HG02943 (cell line): Measurements from ENCODE around the gene GLB1L3.
"Not testable (repeated sequence)": the region's sequence is repeated elsewhere in the genome, so short reads cannot be mapped to it uniquely, and the experiment has no call there.

Experiments used
- ATAC-seq: cut with Tn5 transposase; IDR thresholded peaks from one replicate; pipeline ENCODE4 v1.9.1; 2021; ENCODE audit warnings: mild to moderate bottlenecking, low read depth, moderate library complexity; ENCODE audit not compliant: unreplicated experiment

GLB1L3 gene

DNA sequence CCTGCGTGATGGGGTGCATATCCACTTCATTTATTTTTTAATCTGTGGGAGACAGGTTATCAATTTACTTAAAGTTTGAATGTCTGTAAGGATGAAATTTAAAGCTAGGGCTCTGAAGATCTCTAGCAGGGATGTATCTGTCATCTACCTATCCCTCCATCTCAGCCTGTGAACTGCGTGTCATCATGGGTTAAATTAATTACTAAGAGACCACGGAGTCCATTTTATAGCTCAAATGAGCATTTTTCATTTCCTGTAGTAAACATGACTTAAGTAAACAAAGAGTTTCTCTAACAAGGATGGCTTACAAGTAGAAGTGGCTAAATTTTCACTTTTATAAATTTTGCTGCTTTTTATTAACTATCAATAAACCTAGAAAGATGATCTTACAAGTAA, 2.9 kb upstream of the GLB1L3 start:
- no peak for ATAC-seq

DNA sequence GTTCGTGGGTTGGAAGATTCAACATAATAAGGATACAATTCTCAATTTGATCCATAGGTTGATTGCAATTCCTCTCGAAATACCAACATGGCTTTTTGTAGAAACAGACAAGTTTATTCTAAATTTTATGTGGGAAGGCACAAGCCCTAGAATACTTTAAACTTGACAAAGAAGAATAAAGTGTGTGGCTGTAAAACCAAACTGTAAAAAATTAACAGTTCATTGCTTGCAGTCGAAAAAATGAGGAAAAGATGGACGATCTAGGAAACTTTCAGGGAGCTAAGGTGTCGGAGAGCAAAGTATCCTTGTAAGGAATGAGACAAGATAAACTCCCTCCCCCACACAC, 1.0 kb upstream of the GLB1L3 start:
- no peak for ATAC-seq

GRCh38 chr11:134276396-134277182, 410 bp downstream of the GLB1L3 start:
- ATAC-seq = no peak

DNA sequence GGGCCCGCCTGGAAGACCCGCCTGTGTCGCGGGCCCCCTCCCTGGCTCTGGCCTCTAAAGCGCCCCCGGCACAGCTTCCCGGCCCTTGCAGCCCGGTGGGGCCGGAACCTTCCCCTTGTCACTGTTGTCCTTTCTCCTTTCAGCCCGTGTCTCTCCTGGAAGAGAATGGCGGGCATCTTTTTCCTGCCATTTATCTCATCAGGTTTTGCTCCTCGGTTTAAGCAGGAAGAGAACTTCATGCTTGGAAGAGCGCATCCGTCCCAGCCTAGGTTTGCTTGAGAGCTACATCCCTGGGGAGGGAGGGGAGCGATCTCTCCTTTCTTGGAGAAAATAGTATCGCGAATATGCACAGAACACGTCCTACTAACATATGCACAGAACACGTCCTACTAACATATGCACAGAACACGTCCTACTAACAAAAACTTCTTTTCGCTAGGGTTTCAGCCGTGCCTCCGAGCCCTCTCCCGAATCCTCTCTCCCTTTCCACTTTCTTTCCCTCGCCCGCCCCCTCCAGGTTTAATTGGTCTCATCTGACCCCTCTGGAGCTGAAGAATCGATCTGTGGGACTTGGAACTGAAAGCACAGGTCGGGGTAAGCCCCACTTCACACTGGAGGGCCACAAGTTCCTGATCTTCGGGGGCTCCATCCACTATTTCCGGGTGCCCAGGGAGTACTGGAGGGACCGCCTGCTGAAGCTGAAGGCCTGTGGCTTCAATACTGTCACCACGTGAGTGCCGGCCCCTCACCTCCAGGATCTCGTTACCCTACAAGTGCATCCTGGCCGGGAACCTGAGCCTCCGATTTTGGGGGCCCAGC, 1.2 kb downstream of the GLB1L3 start:
- no peak for ATAC-seq

GRCh38 chr11:134278356-134278755, 2.2 kb downstream of the GLB1L3 start:
- ATAC-seq = no peak

DNA sequence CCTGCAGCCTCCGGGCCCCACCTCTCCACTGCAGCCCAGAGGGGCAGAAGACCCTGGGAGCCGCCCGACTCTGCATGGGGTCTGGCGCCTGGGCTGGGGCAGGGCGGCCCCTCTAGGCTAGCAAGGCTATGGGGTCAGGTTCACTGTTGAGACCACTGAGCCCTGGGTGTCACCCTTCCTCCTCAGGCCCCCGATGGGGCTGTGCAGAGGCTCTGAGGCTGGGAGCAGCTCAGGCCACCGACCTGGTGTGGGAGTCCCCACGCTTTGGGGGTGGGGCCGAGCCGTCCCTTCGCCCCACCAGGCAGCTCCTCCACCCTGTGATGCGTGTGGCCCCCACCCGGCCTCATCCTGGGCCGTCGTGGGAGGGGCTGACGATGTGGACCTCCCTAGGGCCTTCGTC, 5.5 kb downstream of the GLB1L3 start:
- ATAC-seq = not testable (repeated sequence)

- ATAC-seq = no peak
These were observed 6.2 kb downstream of the GLB1L3 start for GRCh38 chr11:134282121-134283045.

DNA sequence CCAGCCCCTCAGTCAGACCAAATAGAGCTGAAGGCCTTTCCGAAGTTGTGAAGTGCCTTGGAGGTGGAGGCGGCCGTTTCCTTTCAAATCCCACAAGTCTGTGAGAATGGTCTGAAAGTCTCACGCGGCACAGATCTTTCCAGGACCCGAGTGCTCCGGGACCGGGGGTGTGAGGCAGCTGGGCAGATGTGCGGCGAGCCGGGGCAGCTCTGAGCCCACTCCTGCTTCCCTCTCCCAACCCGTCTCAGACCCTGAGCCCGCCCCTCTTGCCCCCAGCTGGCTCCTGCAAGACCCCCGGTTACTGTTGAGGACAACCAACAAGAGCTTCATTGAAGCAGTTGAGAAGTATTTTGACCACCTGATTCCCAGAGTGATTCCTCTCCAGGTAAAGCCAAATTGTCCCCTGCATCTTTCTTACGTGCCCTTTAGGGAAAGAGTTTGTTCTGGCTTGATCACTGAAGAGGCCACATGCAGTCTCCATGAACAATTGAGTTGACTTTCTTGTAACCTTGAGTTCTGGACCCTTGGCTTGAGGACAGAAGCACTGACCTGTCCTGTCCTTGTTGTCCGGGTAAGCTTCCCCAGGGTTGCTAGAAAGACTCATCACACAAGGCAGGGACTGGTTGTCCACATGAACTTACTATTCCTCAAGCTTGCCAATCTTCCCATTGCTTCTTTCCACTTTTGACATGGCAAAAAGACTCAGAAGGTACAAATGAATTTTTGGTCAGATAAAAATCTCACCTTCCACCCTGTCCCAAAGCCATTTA, 7.5 kb downstream of the GLB1L3 start:
- ATAC-seq = no peak

GRCh38 chr11:134284349-134284748, 8.2 kb downstream of the GLB1L3 start:
- not testable (repeated sequence) for ATAC-seq

DNA sequence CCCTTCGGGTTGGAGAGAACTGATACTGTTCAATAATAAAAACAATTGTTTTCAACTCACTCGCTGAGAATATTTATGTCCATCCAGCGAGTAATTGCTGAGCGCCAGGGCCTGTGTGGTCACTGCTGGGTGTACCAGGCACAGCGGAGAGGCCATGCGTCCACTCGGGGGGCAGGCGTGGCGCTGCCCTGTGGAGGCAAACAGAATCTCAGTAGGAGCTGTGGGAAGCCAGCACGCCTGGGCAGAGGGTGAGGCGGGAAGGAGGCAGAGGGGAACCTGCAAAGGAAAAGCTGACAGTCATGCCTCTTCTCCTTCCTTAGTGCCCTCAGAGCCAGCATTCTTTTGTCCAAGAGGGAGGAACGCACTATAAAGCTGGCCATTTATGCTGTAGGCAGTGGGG, 11.4 kb downstream of the GLB1L3 start:
- ATAC-seq = no peak

- ATAC-seq = no peak
These were observed 12.3 kb downstream of the GLB1L3 start for GRCh38 chr11:134288486-134288885.

- ATAC-seq = no peak
These were observed 13.0 kb downstream of the GLB1L3 start for GRCh38 chr11:134289167-134289566.

GRCh38 chr11:134289789-134290188, 13.6 kb downstream of the GLB1L3 start:
- no peak for ATAC-seq

- ATAC-seq = no peak
These were observed 14.5 kb downstream of the GLB1L3 start for GRCh38 chr11:134290646-134291045.

DNA sequence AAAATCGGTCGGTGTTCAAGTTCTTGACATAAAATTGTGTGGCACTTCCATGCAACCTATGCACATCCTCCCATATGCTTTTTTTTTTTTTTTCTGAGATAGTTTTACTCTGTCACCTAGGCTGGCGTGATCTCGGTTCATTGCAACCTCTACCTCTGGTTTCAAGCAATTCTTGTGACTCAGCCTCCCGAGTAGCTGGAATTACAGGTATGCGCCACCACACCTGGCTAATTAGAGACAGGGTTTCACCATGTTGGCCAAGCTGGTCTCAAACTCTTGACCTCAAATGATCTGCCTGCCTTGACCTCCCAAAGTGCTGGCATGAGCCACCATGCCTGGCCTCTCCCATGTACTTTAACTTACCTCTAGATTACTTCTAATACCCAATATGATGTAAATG, 15.0 kb downstream of the GLB1L3 start:
- ATAC-seq = no peak

DNA sequence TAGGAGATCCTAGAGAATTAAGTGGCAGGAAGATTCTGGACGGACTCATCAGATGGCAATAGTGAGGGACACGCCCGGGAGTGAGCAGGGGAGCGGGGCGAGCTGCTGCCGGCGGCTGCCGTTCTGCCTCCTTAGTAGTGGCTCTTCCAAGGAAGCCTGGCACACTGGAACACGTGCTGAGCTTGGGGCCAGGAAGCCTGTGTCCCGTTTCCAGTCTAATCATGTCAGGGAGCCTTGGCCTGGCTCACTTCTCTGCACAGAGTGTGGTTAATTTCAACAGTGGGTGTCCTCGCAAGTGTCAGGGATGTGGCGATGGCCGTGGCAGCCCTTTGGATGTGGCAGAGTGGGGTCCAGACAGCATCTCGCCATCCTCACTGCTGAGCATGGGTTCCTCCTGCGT, 16.5 kb downstream of the GLB1L3 start:
- ATAC-seq = no peak

DNA sequence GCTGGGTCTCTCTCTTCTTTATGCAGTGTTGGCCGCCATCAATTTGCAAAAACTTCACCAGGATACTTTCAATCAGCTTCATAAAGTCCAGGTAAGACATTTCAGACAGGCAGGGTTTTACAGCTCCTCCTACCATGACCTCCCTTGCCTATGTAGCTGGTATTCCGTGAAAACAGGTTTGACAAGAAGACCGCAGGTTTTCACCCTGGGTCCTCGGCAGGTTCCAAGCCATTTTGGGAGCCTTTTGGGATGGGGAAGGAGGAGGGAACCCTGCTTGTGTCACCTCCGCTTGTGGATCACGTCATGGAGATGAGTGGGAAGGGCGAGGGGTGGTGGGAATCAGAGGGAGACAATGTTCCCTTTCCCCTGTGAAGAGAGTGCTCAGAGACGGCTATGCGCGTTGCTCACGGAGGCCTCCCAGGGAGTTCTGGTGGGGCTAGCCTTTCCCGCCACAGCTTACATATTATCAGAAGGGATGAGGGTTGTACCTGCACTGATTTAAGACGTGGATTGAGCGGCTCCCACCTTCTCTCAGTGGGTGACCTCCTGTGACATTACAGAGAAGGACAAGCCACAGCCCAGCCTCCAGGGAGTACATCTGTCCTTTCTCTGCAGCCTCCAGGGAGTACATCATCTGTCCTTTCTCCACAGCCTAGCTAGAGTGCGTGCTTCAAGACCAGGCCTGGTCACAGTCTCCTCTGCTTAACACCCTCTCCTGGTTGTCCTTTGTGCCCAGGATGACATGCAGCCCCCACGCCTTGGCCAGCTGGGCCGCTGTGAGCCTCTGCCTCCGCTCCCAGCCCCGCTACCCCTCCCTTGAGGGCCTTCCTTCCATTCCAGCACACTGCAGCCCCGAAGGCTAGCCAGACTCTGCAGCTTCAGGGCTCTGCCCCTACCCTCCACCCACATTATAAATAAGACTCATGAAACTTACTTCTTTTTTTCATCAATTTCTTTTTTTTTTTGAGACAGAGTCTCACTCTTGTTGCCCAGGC, 17.2 kb downstream of the GLB1L3 start:
- ATAC-seq = no peak

- no peak for ATAC-seq
These were observed 18.5 kb downstream of the GLB1L3 start for GRCh38 chr11:134294664-134295063.

DNA sequence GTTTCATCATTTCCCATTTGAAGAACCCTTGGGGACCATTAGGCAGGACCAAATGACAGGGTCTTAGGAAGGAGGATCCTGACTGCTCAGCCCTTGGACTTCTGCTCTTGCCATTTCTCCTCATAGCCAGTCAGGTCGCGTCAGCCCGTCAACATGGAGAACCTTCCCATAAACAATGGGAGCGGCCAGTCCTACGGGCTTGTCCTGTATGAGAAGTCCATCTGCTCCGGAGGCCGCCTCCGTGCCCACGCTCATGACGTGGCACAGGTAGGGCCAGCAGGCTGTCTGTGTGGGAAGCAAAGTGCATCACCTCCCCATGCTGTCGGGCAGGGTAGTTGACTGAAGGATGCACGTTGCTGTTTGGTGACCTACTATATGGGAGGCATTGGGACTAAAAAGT, 36.0 kb downstream of the GLB1L3 start:
- no peak for ATAC-seq
